Effector CD8-positive, alpha-beta T cell (primary cell): ENCODE measurements around the gene COMMD3.
"Not testable (repeated sequence)": the region's sequence is repeated elsewhere in the genome, so short reads cannot be mapped to it uniquely, and the experiment has no call there.

Experiments used
- DNase-seq: peaks from one replicate; lab custom pipeline; 2025; lab: John Stamatoyannopoulos, UW

Gene COMMD3

DNA sequence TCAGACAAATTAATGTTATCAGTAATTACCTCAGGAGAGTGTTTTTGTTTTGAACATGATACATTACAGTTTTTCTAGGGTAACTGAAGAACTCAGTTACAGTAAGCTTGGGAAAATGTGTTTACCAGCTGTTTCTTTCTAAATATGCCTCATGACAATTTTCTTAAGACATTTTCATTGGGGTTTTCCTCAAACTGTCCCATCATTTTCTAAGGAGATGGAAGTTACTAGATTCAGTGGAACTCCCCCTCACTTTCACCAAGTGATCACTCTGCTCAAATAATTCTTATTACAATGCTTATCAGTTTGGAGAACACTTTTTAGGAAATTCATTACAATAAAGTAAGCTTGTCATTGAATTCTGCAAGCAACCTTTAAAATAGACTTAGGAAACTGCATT lies 22.7 kb downstream of the COMMD3 start:
- no peak for DNase-seq

GRCh38 chr10:22339761-22340328 lies 23.7 kb downstream of the COMMD3 start:
- no peak for DNase-seq

DNA sequence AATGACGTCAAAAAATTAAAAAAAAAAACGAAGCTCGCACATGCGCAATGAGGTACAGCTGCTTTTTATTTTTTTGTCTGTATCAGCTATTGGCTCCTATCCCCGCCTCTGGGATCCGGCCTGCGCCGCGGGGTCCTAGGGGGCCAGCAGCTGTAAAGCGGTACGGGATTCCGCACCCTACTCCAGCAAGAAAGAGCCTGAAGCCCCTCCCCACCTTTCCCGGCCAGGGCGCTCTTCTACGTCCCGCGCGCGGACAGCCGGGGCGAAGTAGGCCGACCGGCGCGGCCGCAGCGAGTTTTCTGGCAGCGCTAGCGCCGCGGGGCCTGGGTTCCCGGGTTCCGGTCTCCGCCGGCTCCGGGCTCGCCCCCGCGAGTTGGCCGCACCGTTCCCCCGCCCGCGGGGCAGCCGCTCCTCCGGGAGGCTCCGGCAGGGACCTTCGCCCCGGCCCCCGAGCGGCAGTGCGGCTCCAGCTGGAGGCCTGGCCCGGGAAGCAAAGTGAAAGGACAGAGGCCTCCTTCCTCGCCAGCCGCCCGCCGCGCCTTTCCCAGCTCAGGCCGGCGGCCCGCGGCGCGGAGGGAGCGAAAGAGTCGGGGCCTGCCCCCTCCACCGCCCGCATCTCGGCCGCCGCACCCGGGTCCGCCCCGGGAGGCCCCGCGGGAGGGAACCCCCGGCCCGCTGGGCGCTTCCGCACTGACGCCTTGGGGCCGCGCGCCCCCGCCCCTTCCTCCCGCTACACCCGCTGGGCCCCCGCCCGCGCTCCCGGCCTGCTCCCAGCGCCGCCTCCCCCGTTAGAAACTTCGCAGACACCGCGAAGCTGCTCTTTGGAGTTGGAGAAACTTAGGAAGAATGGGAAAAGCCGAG lies 24.4 kb downstream of the COMMD3 start:
- no peak for DNase-seq

DNA sequence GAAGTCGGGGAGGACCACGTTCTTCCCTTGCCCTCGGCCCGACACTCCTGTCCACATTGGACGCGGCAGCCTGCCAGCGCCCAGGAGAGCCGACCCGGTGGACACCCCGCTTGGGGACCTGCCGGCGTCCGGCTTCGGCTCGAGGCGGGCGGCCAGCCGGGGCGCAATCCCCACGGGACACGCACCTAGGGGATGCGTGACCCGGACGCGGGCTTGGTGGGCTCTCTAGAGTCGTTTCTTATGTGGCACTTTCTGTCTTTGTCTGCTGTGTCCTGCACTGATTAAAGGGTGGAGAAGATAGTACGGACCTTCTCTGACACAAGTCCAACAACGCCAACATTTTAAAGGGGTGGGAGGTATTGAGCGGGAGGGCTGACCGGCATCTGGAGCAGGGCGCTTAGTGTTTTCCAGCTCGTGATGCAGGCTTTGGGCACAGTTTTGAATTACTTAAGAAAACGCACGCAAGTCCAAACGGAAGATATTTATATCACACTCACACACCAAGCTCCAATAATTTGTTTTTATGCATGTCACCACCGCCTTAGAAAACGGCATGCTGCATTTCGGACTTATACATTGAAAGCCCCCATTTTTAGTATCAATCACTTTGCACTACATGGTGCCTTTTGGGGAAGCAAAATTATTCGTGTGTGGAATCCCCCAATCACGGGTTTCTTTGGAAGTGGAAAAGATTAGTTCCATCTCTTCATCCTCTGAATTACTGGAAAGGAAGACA lies 25.2 kb downstream of the COMMD3 start:
- no peak for DNase-seq

DNA sequence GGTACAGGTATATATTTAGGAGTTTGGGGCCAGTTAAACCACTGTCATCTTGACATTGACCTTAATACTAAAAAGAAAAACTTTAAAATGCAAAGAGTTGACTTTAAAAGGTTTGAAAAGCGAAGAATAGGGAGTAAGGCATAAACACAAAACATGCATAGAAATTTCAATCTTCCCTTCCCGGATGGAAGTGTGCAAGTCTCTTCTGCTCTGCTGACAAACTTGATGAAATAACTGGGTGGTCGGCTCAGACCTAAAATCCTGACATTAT lies 25.7 kb downstream of the COMMD3 start:
- no peak for DNase-seq

DNA sequence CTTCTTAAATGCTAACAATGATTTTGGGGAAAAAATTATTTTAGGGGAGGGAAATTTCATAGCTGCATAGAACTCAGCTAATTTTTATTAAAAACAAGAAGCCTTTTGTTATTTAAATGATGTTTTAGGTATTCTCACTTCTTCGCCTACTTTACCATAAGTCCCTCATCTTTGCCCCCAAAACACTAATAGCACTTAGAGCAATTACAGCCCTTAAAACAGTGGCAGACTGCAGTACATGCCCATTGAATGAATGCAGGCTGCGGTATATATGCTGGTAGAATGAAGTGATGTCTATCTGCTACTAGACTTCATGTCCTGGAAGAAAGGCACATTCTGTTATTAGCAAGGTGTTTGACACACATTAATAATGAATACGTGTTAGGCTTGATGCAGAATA lies 26.2 kb downstream of the COMMD3 start:
- no peak for DNase-seq

DNA sequence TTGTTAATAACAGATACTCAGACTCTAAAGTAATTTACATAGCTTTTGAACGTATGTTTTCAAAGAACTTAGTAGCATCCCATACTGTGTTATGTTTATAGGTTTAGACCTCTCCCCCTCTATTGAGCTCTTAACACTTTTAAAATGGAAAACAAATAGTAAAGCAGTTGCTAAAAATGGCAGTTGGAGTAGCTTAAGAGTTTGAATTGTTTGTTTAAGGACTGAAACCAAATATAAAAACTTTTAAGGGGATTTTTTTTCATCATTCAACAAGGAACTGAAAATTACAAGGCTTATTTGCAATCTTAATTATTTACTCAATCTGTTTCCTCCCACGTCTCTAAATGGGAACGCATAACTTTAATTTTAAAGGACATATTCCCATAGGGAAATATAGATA lies 27.5 kb downstream of the COMMD3 start:
- no peak for DNase-seq

DNA sequence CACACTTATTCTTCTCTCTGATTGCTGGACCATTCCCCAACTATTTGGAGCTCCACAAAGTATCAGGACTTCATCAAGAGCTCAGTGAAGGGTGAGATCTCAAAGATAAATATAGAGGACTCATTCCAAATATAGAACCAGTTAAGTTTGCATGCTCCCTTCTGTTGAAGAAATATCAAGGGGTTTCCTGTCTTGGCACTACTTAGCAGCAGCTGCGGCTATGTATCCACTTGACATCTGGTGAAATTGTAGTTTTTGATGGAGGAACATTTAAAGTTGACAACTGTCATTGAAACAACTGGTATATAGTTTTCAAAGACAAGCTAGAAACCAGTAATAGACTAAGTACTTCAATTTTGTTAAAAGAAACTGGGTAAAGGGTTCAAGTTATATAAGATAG lies 28.1 kb downstream of the COMMD3 start:
- no peak for DNase-seq

DNA sequence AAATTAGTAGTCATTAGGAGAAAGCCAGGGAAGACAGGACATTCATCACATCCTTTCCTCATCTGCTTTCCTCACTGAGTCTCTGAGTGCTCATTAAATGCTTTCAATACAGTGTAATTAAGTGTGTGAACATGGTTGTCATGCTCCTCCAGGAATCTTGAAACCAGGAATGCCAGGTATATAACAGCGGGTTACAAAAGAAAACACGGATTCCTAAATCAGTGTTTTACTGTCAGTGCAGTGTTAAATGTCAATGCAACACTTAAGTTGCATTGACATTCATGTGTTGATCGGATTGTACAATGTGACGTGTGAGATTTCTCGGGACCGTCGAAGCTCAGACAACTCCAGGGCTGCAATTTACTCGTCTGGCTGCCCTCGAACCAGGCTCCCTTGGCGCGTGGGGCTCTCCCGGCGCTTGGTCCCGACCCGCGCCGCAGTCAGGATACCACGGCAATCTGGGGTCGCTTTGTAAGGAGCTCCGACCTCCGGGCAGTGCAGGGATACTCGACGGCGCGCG lies 28.7 kb downstream of the COMMD3 start:
- DNase-seq: no peak

DNA sequence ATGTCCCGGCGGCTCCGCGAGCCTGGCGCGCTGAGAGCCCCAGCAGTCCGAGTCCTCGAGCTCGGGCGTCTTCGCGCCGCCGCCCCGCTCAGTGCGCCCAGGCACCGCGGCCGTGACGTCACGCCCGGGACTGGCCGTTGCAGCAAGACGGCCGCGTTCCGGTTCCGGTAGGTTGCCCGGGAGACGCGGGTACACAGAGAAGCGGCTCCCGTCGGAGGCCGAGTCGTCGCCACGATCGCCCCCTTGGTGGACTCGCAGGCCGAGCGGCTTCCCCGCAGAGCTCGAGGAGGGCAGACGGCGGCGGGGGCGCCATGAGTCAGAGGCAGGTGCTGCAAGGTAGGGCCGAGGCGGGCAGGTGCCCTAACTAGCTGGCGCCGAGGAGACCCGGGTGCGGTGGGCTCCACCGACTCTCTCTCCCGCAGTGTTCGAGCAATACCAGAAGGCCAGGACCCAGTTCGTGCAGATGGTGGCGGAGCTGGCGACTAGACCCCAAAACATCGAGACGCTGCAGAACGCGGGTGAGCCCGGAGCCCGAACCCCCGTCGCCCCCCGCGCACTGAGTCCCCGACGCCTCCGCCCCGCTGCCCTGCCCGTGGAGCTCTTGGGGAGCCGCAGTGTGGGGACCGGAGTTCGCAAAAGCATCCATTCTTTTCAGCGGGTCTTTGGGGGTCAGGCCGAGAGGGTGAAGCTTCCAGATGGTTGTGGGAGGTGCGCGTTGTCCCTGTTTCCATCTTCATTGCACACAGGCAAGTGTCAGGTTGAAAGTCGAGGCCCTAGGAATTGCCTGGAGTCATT lies 29.3 kb downstream of the COMMD3 start, which contains the start of gene SPAG6:
Gene SPAG6 (plus strand): TSS at position 196 of the 795 bp plus-strand sequence. CDS start 116 bp downstream, at position 312.
- no peak for DNase-seq

GRCh38 chr10:22346096-22346661 lies 30.0 kb downstream of the COMMD3 start:
- no peak for DNase-seq

GRCh38 chr10:22349755-22350154 lies 33.6 kb downstream of the COMMD3 start:
- no peak for DNase-seq

- DNase-seq: no peak
Measured at GRCh38 chr10:22351131-22351703, 35.0 kb downstream of the COMMD3 start.

GRCh38 chr10:22356324-22356873 lies 40.2 kb downstream of the COMMD3 start:
- no peak for DNase-seq

DNA sequence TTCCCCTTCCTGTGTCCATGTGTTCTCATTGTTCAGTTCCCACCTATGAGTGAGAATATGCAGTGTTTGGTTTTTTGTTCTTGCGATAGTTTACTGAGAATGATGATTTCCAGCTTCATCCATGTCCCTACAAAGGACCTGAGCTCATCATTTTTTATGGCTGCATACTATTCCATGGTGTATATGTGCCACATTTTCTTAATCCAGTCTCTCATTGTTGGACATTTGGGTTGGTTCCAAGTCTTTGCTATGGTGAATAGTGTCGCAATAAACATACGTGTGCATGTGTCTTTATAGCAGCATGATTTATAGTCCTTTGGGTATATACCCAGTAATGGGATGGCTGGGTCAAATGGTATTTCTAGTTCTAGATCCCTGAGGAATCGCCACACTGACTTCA lies 41.6 kb downstream of the COMMD3 start:
- DNase-seq: not testable (repeated sequence)

DNA sequence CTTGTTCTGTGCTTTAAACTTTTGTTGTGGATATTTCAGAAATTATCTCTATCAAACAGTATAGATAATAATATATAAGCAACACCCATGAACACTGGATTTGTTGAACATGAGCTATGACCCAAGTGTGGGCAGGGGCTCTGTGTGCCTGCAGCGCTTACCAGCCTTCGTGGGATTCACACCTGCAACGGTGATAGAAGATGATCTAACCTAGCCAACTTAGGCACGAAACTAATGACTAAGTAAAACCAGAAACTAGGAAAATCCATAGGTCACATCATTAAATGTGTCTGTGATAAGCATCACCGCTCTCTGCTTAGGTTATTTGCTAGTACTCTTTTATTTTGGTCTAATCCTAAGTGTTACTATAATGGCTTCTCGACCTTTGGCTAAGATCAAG lies 47.1 kb downstream of the COMMD3 start:
- no peak for DNase-seq

- DNase-seq: no peak
Measured at GRCh38 chr10:22364407-22365140, 48.4 kb downstream of the COMMD3 start.

DNA sequence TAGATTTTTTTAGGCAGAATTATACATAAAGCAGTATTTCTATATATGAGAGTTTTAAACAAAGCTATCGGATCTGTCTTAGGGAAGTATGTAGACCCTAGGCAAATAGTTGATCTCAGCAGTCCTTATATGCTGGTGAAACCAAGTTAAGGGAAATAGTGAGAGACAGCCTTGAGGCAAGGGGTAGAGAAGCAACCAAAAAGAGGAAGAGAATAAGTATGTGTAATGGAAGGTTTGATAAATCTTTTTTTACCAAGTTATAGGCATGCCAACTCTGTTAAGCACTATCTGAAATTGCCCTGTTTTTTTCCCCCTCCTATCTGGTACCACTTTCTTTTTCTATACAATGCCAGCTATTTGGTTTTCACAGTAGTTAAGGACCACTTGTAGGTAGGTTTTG lies 49.0 kb downstream of the COMMD3 start:
- DNase-seq: no peak

DNA sequence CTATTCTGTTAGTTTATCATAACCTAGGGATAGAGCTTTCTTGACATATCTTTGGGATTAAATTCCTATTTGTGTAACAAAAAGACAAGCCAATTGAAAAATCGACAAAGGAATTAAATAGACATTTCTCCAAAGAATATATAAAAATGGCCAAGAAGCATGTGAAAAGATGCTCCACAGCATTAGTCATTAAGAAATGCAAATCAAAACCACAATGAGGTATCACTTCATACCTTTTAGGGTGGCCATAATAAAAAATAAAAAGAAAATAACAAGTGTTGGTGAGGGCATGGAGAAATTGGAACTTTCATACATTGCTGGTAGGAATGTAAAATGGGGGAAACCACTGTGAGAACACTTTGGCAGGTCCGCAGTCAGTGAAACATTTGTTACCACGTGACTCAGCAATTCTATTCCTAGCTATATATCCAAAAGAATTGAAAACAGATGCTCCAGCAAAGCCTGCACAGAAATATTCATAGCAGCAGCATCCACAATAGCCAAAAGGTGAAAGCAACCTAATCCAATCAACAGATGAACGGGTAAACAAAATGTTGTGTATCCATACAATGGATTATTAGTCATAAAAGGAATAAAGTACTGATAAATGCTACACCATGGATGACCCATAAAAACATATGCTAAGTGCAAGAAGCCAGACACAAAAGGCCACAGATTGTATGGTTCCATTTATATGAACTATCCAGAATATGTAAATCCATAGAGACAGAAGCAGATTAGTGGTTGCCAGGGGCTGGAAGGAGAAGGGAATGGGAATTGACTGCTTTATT lies 49.7 kb downstream of the COMMD3 start:
- no peak for DNase-seq

GRCh38 chr10:22366435-22366703 lies 50.2 kb downstream of the COMMD3 start:
- DNase-seq: no peak
